K562 (cell line): ENCODE results near the gene PPP1R14D. TPM values are rescaled to one million over a fixed set of nuclear protein-coding genes. Genes with fewer than 3 reads are reported as not detected.

ENCODE experiments used
- ARID3A ChIP-seq: IDR thresholded peaks from 2 replicates; pipeline ENCODE4 v1.6.1; 2012; ENCODE audit warnings: low read depth, low read length, improper control_type of control experiment, borderline replicate concordance
- CTBP1 ChIP-seq: fragments of 450-650 bp; IDR thresholded peaks from 2 replicates; pipeline ENCODE4 v1.6.1; 2016; ENCODE audit warnings: borderline replicate concordance
- CXXC5 ChIP-seq: fragments of 250-450 bp; sonication (Bioruptor Pico); IDR thresholded peaks from 2 replicates; pipeline ENCODE4 v1.8.0; 2022; ENCODE audit warnings: inconsistent platforms, mild to moderate bottlenecking, moderate library complexity
- ELF2 ChIP-seq: fragments of 250-450 bp; sonication (Bioruptor Pico); IDR thresholded peaks from 2 replicates; pipeline ENCODE4 v1.5.0; 2021; ENCODE audit warnings: mild to moderate bottlenecking
- FOXA1 ChIP-seq: fragments of 450-650 bp; IDR thresholded peaks from 2 replicates; pipeline ENCODE4 v1.6.1; 2016; ENCODE audit warnings: mild to moderate bottlenecking, borderline replicate concordance
- FOXM1 ChIP-seq, 2 experiments: fragments of 450-650 bp in 1 of 2; sonication (generic) in 1 of 2; formaldehyde crosslinking in 1 of 2; IDR thresholded peaks; 2 replicates each; pipeline versions ENCODE4 v1.6.1 to v1.9.0; 2017 to 2022; ENCODE audit warnings: low read depth in 2 of 2, mild to moderate bottlenecking in 2 of 2, missing genetic modification reagents in 1 of 2, moderate library complexity in 1 of 2
- HDAC8 ChIP-seq: fragments of 450-650 bp; IDR thresholded peaks from 2 replicates; pipeline ENCODE4 v1.6.1; 2016; ENCODE audit warnings: mild to moderate bottlenecking, missing genetic modification characterization, moderate library complexity, missing compliant biosample characterization
- HMBOX1 ChIP-seq: sonication (generic); IDR thresholded peaks from 2 replicates; pipeline ENCODE4 v1.6.1; 2016
- HOXB6 ChIP-seq: fragments of 250-450 bp; sonication (Bioruptor Pico); IDR thresholded peaks from 2 replicates; pipeline ENCODE4 v1.5.1; 2022; ENCODE audit warnings: mild to moderate bottlenecking, borderline replicate concordance
- JUN ChIP-seq, 2 experiments: sonication (generic) in 1 of 2; formaldehyde crosslinking in 1 of 2; IDR thresholded peaks; 2 replicates each; pipeline versions ENCODE4 v1.6.1 to v1.8.0; 2012 to 2022; ENCODE audit warnings: borderline replicate concordance in 2 of 2, mild to moderate bottlenecking in 2 of 2, improper control_type of control experiment in 1 of 2, low read depth in 1 of 2, low read length in 1 of 2, missing genetic modification reagents in 1 of 2
- MEF2D ChIP-seq: conservative IDR thresholded peaks from 2 replicates; pipeline ENCODE4 v1.6.1; 2016; ENCODE audit warnings: low read depth, missing genetic modification characterization, missing compliant biosample characterization
- MLLT1 ChIP-seq, 2 experiments: fragments of 450-650 bp; IDR thresholded peaks; 2 replicates each; pipeline ENCODE4 v1.6.1; 2016
- MTA3 ChIP-seq: fragments of 450-650 bp; formaldehyde crosslinking; IDR thresholded peaks from 2 replicates; pipeline ENCODE4 v1.6.1; 2017; ENCODE audit warnings: mild to moderate bottlenecking, borderline replicate concordance
- MYNN ChIP-seq, 2 experiments: sonication (generic); formaldehyde crosslinking in 1 of 2; IDR thresholded peaks; 2 replicates each; pipeline versions ENCODE4 v1.5.0 to v1.6.1; 2016 to 2020; ENCODE audit warnings: antibody characterized with exemption in 1 of 2, missing genetic modification reagents in 1 of 2
- NFIX ChIP-seq: fragments of 250-450 bp; sonication (Bioruptor Pico); IDR thresholded peaks from 2 replicates; pipeline ENCODE4 v1.4.0; 2020; ENCODE audit warnings: low read depth, mild to moderate bottlenecking, moderate library complexity
- NFYB ChIP-seq: IDR thresholded peaks from 2 replicates; pipeline ENCODE4 v1.6.1; 2011; ENCODE audit warnings: mild to moderate bottlenecking, moderate library complexity; ENCODE audit not compliant: insufficient read length; ENCODE audit errors: extremely low read depth
- PPARD ChIP-seq: fragments of 250-450 bp; sonication (Bioruptor Pico); IDR thresholded peaks from 2 replicates; pipeline ENCODE4 v1.8.0; 2022; ENCODE audit warnings: inconsistent platforms, mild to moderate bottlenecking, moderate library complexity
- SMAD3 ChIP-seq: fragments of 450-650 bp; formaldehyde crosslinking; conservative IDR thresholded peaks from 2 replicates; pipeline ENCODE4 v1.4.0; 2020; ENCODE audit warnings: mild to moderate bottlenecking
- ZNF707 ChIP-seq: fragments of 250-450 bp; sonication (Bioruptor Pico); conservative IDR thresholded peaks from 2 replicates; pipeline ENCODE4 v1.8.0; 2022; ENCODE audit warnings: inconsistent platforms, mild to moderate bottlenecking, moderate library complexity
- ZNF75A ChIP-seq: fragments of 450-650 bp; formaldehyde crosslinking; IDR thresholded peaks from 2 replicates; pipeline ENCODE4 v1.4.0; 2020; ENCODE audit warnings: mild to moderate bottlenecking
- polyA plus RNA-seq, 8 experiments: library from polyadenylated mRNA; depleted of rRNA in 4 of 8; stranded (reverse) in 5 of 8; unstranded in 3 of 8; fragments of >200 nt; fragmentation: Nextera tagmentation in 2 of 8; fragmentation: Illumina TruSeq in 1 of 8; extraction: Ambion mirVana in 2 of 8; extraction: Trizol in 1 of 8; gene quantifications; 2 replicates each; pipeline versions ENCODE4 v1.2.1 to v1.2.3, GENCODE V29; 2011 to 2014; ENCODE audit warnings: inconsistent platforms in 1 of 8, missing spikeins in 1 of 8
- total RNA-seq, 7 experiments: library from RNA; depleted of rRNA in 6 of 7; stranded (reverse); fragments of >200 nt in 6 of 7; fragmentation: Illumina TruSeq in 2 of 7; extraction: Trizol in 2 of 7; gene quantifications; 2 replicates each; pipeline versions ENCODE4 v1.2.1 to v1.2.3, GENCODE V29; 2011 to 2021; ENCODE audit warnings: low replicate concordance in 1 of 7
- TF ChIP-seq, protein P1 (sequence below): fragments of 250-450 bp; sonication (Bioruptor Pico); IDR thresholded peaks from 2 replicates; pipeline ENCODE4 v1.8.0; 2022; ENCODE audit warnings: inconsistent platforms, mild to moderate bottlenecking, moderate library complexity, borderline replicate concordance

Gene PPP1R14D
- total and polyA plus RNA-seq, 9 of the 15 experiments (the other 6 are each of a cell fraction or from before 2014, with no cell fraction given) = 0.11 to 0.18 TPM; not detected in 7

DNA sequence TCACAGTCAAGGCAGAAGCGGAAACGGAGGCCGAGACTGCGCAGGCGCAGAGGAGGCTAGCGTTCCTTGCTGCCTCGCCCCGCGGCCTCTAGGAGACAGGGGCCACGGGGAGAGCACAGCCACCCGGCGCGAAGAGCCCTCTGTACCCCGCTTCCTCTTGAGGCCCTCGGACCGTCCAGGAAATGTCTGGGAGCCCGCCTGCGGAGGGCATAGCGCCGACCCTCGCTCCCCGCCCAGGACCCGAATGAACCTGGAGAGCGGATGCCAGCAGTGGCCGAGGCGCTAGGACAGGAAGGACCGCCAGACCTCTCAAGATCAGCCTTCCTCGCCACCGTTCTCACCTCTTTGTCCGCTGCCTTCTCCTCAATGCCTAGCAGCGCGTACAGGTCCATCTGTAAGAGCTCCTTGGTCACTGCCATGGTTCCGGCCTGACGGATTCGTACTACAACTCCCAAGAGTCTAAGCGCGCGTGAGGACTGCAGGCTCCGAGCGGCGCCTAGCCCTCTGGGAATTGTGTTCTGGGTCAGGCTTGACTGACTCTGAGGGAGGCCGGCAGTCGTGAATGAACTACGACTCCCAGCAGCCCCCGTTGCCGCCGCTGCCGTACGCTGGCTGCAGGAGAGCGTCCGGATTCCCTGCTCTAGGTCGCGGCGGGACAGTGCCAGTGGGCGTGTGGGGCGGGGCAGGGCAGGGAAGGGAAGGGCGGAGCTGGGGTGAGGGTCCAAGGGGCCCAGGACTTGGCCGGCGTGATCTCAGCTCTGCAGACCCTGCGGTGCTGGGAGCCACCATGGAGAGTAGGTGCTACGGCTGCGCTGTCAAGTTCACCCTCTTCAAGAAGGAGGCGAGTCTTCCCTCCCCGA is 21.2 kb downstream of the PPP1R14D start, which contains the start of the genes DNAJC17 and ZFYVE19 (continued):
- TF ChIP-seq HMBOX1 (no peak), CTBP1 (peak; percentile 45; the same call in 1 of the 2 replicates), ELF2 (CRISPR knock-in tag) (0 out of 2 replicates have a peak, but pooled peaks have one; percentile 13), JUN (IDR thresholded peaks at IDR 0.05; ENCODE audit: borderline replicate concordance, low read depth, low read length) (0 out of 2 replicates have a peak, but pooled peaks have one; percentile 19), JUN (CRISPR knock-in tag; IDR thresholded peaks at IDR 0.05; ENCODE audit: borderline replicate concordance) (no peak; the same call in 1 of the 2 replicates), ARID3A (no peak), MEF2D (tag) (no peak), NFYB (no peak), SMAD3 (CRISPR knock-in tag) (0 out of 2 replicates have a peak, but pooled peaks have one; percentile 28), HOXB6 (CRISPR knock-in tag) (no peak), ZNF75A (no peak), MTA3 (no peak; the same call in 1 of the 2 replicates), FOXM1 (IDR thresholded peaks at IDR 0.05; ENCODE audit: low read depth) (no peak), FOXM1 (CRISPR knock-in tag; IDR thresholded peaks at IDR 0.05; ENCODE audit: low read depth) (no peak), NFIX (CRISPR knock-in tag) (no peak), MLLT1 (IDR thresholded peaks at IDR 0.05) (no peak), HDAC8 (tag) (no peak), CXXC5 (CRISPR knock-in tag) (peak; percentile 91), ZNF707 (CRISPR knock-in tag) (no peak), FOXA1 (no peak), PPARD (no peak), MYNN (IDR thresholded peaks at IDR 0.05) (no peak), MYNN (CRISPR knock-in tag; IDR thresholded peaks at IDR 0.05) (no peak)
- TF ChIP-seq, protein P1, sequence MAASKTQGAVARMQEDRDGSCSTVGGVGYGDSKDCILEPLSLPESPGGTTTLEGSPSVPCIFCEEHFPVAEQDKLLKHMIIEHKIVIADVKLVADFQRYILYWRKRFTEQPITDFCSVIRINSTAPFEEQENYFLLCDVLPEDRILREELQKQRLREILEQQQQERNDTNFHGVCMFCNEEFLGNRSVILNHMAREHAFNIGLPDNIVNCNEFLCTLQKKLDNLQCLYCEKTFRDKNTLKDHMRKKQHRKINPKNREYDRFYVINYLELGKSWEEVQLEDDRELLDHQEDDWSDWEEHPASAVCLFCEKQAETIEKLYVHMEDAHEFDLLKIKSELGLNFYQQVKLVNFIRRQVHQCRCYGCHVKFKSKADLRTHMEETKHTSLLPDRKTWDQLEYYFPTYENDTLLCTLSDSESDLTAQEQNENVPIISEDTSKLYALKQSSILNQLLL (CRISPR knock-in tag) = no peak
